Liver (tissue), 9 donors: ENCODE measurements around the gene PCDH8. TPM values are rescaled to one million over a fixed set of nuclear protein-coding genes. Genes with fewer than 3 reads are reported as not detected.

ENCODE experiments used
- DNase-seq: peaks from one replicate; pipeline ENCODE4 v3.0.0-alpha.2; 2017; ENCODE audit warnings: low spot score
- H3K27ac ChIP-seq, 2 donors: one replicate each; pipeline ENCODE4 v1.7.0; 2013; ENCODE audit warnings: inconsistent platforms in 2 of 2, low read length in 2 of 2, control low read depth in 1 of 2, low read depth in 1 of 2, mild to moderate bottlenecking in 1 of 2
- H3K27me3 ChIP-seq, 4 donors: one replicate each; pipeline versions ENCODE4 v1.6.1 to v1.7.0; 2013; ENCODE audit warnings: low read length in 3 of 4, inconsistent platforms in 1 of 4, mild to moderate bottlenecking in 1 of 4, moderate library complexity in 1 of 4; ENCODE audit not compliant: control insufficient read depth in 4 of 4, insufficient read depth in 4 of 4
- H3K36me3 ChIP-seq, 4 donors: one replicate each; pipeline versions ENCODE4 v1.6.1 to v1.7.0; 2013; ENCODE audit warnings: low read length in 3 of 4, mild to moderate bottlenecking in 3 of 4, low read depth in 1 of 4, moderate library complexity in 1 of 4; ENCODE audit not compliant: control insufficient read depth in 4 of 4, insufficient read depth in 3 of 4
- H3K4me1 ChIP-seq, 4 donors: one replicate each; pipeline versions ENCODE4 v1.6.1 to v1.7.0; 2013; ENCODE audit warnings: low read length in 3 of 4, mild to moderate bottlenecking in 3 of 4, moderate library complexity in 1 of 4; ENCODE audit not compliant: control insufficient read depth in 4 of 4, insufficient read depth in 4 of 4
- H3K4me3 ChIP-seq, 3 donors: one replicate each; pipeline versions ENCODE4 v1.6.1 to v1.7.0; 2013; ENCODE audit warnings: low read length in 3 of 3, control low read depth in 1 of 3, low read depth in 1 of 3, mild to moderate bottlenecking in 1 of 3
- H3K9ac ChIP-seq, 2 donors: one replicate each; pipeline ENCODE4 v1.7.0; 2013; ENCODE audit warnings: low read length in 2 of 2, mild to moderate bottlenecking in 2 of 2, moderate library complexity in 2 of 2, control low read depth in 1 of 2, low read depth in 1 of 2
- H3K9me3 ChIP-seq, 4 donors: one replicate each; pipeline versions ENCODE4 v1.6.1 to v1.7.0; 2013; ENCODE audit warnings: low read length in 3 of 4; ENCODE audit not compliant: control insufficient read depth in 4 of 4
- ATF3 ChIP-seq: IDR thresholded peaks from 2 replicates; pipeline ENCODE4 v1.6.1; 2016; ENCODE audit warnings: antibody characterized with exemption
- CTCF ChIP-seq: fragments of 150-350 bp; IDR thresholded peaks from 2 replicates; pipeline ENCODE4 v1.5.1; 2017; ENCODE audit warnings: improper control_type of control experiment, low read depth, low read length; ENCODE audit not compliant: missing input control
- EGR1 ChIP-seq, 2 donors: IDR thresholded peaks; 2 replicates each; pipeline ENCODE4 v1.6.1; 2016 to 2018; ENCODE audit warnings: antibody characterized with exemption in 2 of 2, low read depth in 2 of 2
- FOXA1 ChIP-seq: IDR thresholded peaks from 2 replicates; pipeline ENCODE4 v1.6.1; 2016; ENCODE audit warnings: antibody characterized with exemption
- GABPA ChIP-seq, 2 donors: IDR thresholded peaks in 1 of 2; conservative IDR thresholded peaks in 1 of 2; 2 replicates each; pipeline ENCODE4 v1.6.1; 2016; ENCODE audit warnings: antibody characterized with exemption in 2 of 2, mild to moderate bottlenecking in 1 of 2, moderate library complexity in 1 of 2
- HNF4G ChIP-seq: IDR thresholded peaks from 2 replicates; pipeline ENCODE4 v1.6.1; 2016; ENCODE audit warnings: antibody characterized with exemption
- JUND ChIP-seq, 2 donors: IDR thresholded peaks; 2 replicates each; pipeline ENCODE4 v1.6.1; 2016; ENCODE audit warnings: antibody characterized with exemption in 2 of 2
- MAX ChIP-seq: IDR thresholded peaks from 2 replicates; pipeline ENCODE4 v1.6.1; 2016; ENCODE audit warnings: antibody characterized with exemption
- NR2F2 ChIP-seq: IDR thresholded peaks from 2 replicates; pipeline ENCODE4 v1.6.1; 2016; ENCODE audit warnings: antibody characterized with exemption
- RAD21 ChIP-seq, 2 donors: IDR thresholded peaks; 2 replicates each; pipeline ENCODE4 v1.6.1; 2016; ENCODE audit warnings: antibody characterized with exemption in 2 of 2, mild to moderate bottlenecking in 2 of 2
- REST ChIP-seq: IDR thresholded peaks from 2 replicates; pipeline ENCODE4 v1.6.1; 2016; ENCODE audit warnings: antibody characterized with exemption, mild to moderate bottlenecking
- RXRA ChIP-seq, 2 donors: IDR thresholded peaks; 2 replicates each; pipeline ENCODE4 v1.6.1; 2017 to 2018; ENCODE audit warnings: antibody characterized with exemption in 2 of 2, mild to moderate bottlenecking in 1 of 2
- TAF1 ChIP-seq: conservative IDR thresholded peaks from 2 replicates; pipeline ENCODE4 v1.6.1; 2016; ENCODE audit warnings: antibody characterized with exemption, mild to moderate bottlenecking
- YY1 ChIP-seq: IDR thresholded peaks from 2 replicates; pipeline ENCODE4 v1.6.1; 2016; ENCODE audit warnings: antibody characterized with exemption, mild to moderate bottlenecking
- ZBTB33 ChIP-seq: IDR thresholded peaks from 2 replicates; pipeline ENCODE4 v1.6.1; 2016; ENCODE audit warnings: antibody characterized with exemption
- WGBS: extraction: QIAGEN DNeasy Blood & Tissue Kit; methylation state at CpG from one replicate; pipeline ENCODE4 v1.1.7; 2013; 5-methylcytosine and 5-hydroxymethylcytosine counted together
- polyA plus RNA-seq, 2 donors: library from polyadenylated mRNA; stranded (reverse) in 1 of 2; unstranded in 1 of 2; fragments of 200-250 nt in 1 of 2; fragments of >200 nt in 1 of 2; fragmentation: Nextera tagmentation in 1 of 2; extraction: Ambion mirVana in 1 of 2; gene quantifications; one replicate each; pipeline versions ENCODE4 v1.2.1 to v1.2.3, GENCODE V29; 2013 to 2015
- total RNA-seq, 2 donors: library from RNA; depleted of rRNA; stranded (reverse); fragments of >200 nt; gene quantifications; one replicate each; pipeline ENCODE4 v1.2.3, GENCODE V29; 2014
- donor health status: healthy.
- donor health status: healthy.
- donor health status: healthy.
- donor health status: healthy.
- donor health status: healthy.

PCDH8 gene
- total and polyA plus RNA-seq, 4 donors: not detected

GRCh38 chr13:52869050-52869449, 20.6 kb upstream of the PCDH8 start:
- peaks cover 0 to 14% (median 1%) of the 10 kb centered on the region in 4 donors for H3K27me3 ChIP-seq
- TF ChIP-seq ATF3: no peak
- TF ChIP-seq GABPA (IDR thresholded peaks at IDR 0.05 in 1 of 2, conservative IDR thresholded peaks at IDR 0.05 in 1 of 2): no peak
- no peak for TF ChIP-seq CTCF
- TF ChIP-seq EGR1 (IDR thresholded peaks at IDR 0.05; ENCODE audit: low read depth in 2 of 2): no peak
- TF ChIP-seq HNF4G: no peak
- no peak for TF ChIP-seq REST
- TF ChIP-seq RXRA (IDR thresholded peaks at IDR 0.05): no peak
- no peak for TF ChIP-seq RAD21 (IDR thresholded peaks at IDR 0.05)
- no peak for TF ChIP-seq JUND (IDR thresholded peaks at IDR 0.05)
- no peak for TF ChIP-seq MAX
- no peak for TF ChIP-seq NR2F2
- no peak overlapping the region for H3K27ac ChIP-seq
- DNase-seq: no peak
- H3K9me3 ChIP-seq: peaks cover 0 to 2% (median 0%) of the 10 kb centered on the region in 4 donors
- H3K4me1 ChIP-seq: no peaks in the 10 kb centered on the region
- no peak overlapping the region for H3K9ac ChIP-seq
- H3K4me3 ChIP-seq: no peak overlapping the region
- 76% methylated on average over 4 of the region's 4 CpGs for WGBS
- H3K36me3 ChIP-seq: no peaks in the 10 kb centered on the region

GRCh38 chr13:52868190-52868589, 19.8 kb upstream of the PCDH8 start:
- Histone ChIP-seq H3K36me3 (no peaks in the 10 kb centered on the region), H3K4me3 (no peak overlapping the region), H3K27ac (no peak overlapping the region), H3K9me3 (no peaks in the 10 kb centered on the region), H3K4me1 (no peaks in the 10 kb centered on the region), H3K27me3 (peaks cover 0 to 13% (median 1%) of the 10 kb centered on the region in 4 donors), H3K9ac (no peak overlapping the region)
- TF ChIP-seq TAF1: no peak
- no peak for TF ChIP-seq ZBTB33
- no peak for TF ChIP-seq YY1
- TF ChIP-seq FOXA1: no peak
- no peak for TF ChIP-seq NR2F2
- TF ChIP-seq RAD21 (IDR thresholded peaks at IDR 0.05): no peak
- no peak for DNase-seq
- 65% methylated on average over 4 of the region's 4 CpGs for WGBS
